GM23248 (cell line): ENCODE results near the gene TPRG1L. TPM values are rescaled to one million over a fixed set of nuclear protein-coding genes. Genes with fewer than 3 reads are reported as not detected.
A peak's percentile ranks its signal among the peaks of the same experiment; 100 is the strongest.
"Not testable (repeated sequence)": the region's sequence is repeated elsewhere in the genome, so short reads cannot be mapped to it uniquely, and the experiment has no call there.

ENCODE experiments used
- DNase-seq: peaks from one replicate; pipeline ENCODE4 v3.0.0-alpha.2; 2015
- H2AFZ ChIP-seq: fragments of 200-600 bp; sonication (generic); 2 replicates; pipeline ENCODE4 v1.6.1; 2016; ENCODE audit warnings: antibody characterized with exemption
- H3F3A ChIP-seq: fragments of 200-600 bp; sonication (generic); 2 replicates; pipeline ENCODE4 v1.6.1; 2016; ENCODE audit warnings: mild to moderate bottlenecking, antibody characterized with exemption, mixed run types; ENCODE audit not compliant: insufficient read depth
- H3K27ac ChIP-seq: fragments of 200-600 bp; sonication (generic); 2 replicates; pipeline ENCODE4 v1.5.1; 2016; ENCODE audit warnings: mild to moderate bottlenecking
- H3K27me3 ChIP-seq: fragments of 200-600 bp; sonication (generic); replicated peaks from 2 replicates; pipeline ENCODE4 v1.6.1; 2016; ENCODE audit warnings: mild to moderate bottlenecking; ENCODE audit not compliant: insufficient read depth
- H3K36me3 ChIP-seq: fragments of 200-600 bp; sonication (generic); 2 replicates; pipeline ENCODE4 v1.6.1; 2016; ENCODE audit warnings: low read depth, mild to moderate bottlenecking
- H3K4me1 ChIP-seq: fragments of 200-600 bp; sonication (generic); 2 replicates; pipeline ENCODE4 v1.6.1; 2016; ENCODE audit warnings: mild to moderate bottlenecking; ENCODE audit not compliant: insufficient read depth
- H3K4me2 ChIP-seq: fragments of 200-600 bp; sonication (generic); one replicate; pipeline ENCODE4 v1.6.1; 2016; ENCODE audit warnings: mild to moderate bottlenecking; ENCODE audit not compliant: unreplicated experiment
- H3K4me3 ChIP-seq: fragments of 200-600 bp; sonication (generic); 2 replicates; pipeline ENCODE4 v1.5.1; 2016; ENCODE audit warnings: mild to moderate bottlenecking
- H3K79me2 ChIP-seq: fragments of 200-600 bp; sonication (generic); 2 replicates; pipeline ENCODE4 v1.6.1; 2016; ENCODE audit warnings: mild to moderate bottlenecking; ENCODE audit not compliant: insufficient read depth
- H3K9ac ChIP-seq: fragments of 200-600 bp; sonication (generic); 2 replicates; pipeline ENCODE4 v1.6.1; 2016; ENCODE audit warnings: mild to moderate bottlenecking
- H3K9me2 ChIP-seq: fragments of 200-600 bp; sonication (generic); 2 replicates; pipeline ENCODE4 v1.6.1; 2016; ENCODE audit warnings: mixed run types, mild to moderate bottlenecking, moderate library complexity; ENCODE audit not compliant: insufficient read depth
- H3K9me3 ChIP-seq: fragments of 200-600 bp; sonication (generic); one replicate; pipeline ENCODE4 v1.6.1; 2017; ENCODE audit warnings: low read depth
- H4K20me1 ChIP-seq: fragments of 200-600 bp; sonication (generic); 2 replicates; pipeline ENCODE4 v1.6.0; 2016; ENCODE audit not compliant: insufficient read depth
- EZH2 ChIP-seq: fragments of 200-600 bp; sonication (generic); IDR thresholded peaks from 2 replicates; pipeline ENCODE4 v1.6.1; 2018; ENCODE audit warnings: antibody characterized with exemption, mild to moderate bottlenecking; ENCODE audit not compliant: insufficient read depth, poor library complexity, severe bottlenecking
- EZH2phosphoT487 ChIP-seq: fragments of 200-600 bp; sonication (generic); IDR thresholded peaks from 2 replicates; pipeline ENCODE4 v1.6.1; 2018; ENCODE audit warnings: antibody characterized with exemption, moderate library complexity, mild to moderate bottlenecking, low read depth; ENCODE audit not compliant: insufficient read depth
- WGBS, 2 experiments: methylation state at CpG; one replicate each; pipeline ENCODE4 v1.1.6; 2015 to 2017; ENCODE audit warnings: low lambda C conversion rate in 2 of 2, low coverage in 1 of 2; ENCODE audit errors: missing lambda C conversion rate in 2 of 2; 5-methylcytosine and 5-hydroxymethylcytosine counted together
- in situ Hi-C: fragments of 300-500 bp; cut with MboI; formaldehyde crosslinking; loops from 2 replicates; pipeline ENCODE4 v1.15.0; 2020
- polyA plus RNA-seq: library from polyadenylated mRNA; unstranded; fragments of >200 nt; fragmentation: Nextera tagmentation; extraction: Ambion mirVana; gene quantifications from 2 replicates; pipeline ENCODE4 v1.2.1, GENCODE V29; 2016
- total RNA-seq: library from RNA; depleted of rRNA; stranded (reverse); fragments of >200 nt; shearing (Covaris generic); gene quantifications from 2 replicates; pipeline ENCODE4 v1.2.3, GENCODE V29; 2014; rRNA removed

Gene TPRG1L
- total RNA-seq, result 27.6 and 30.9 TPM in 2 replicates
- 30.7 and 30.9 TPM in 2 replicates for polyA plus RNA-seq

DNA sequence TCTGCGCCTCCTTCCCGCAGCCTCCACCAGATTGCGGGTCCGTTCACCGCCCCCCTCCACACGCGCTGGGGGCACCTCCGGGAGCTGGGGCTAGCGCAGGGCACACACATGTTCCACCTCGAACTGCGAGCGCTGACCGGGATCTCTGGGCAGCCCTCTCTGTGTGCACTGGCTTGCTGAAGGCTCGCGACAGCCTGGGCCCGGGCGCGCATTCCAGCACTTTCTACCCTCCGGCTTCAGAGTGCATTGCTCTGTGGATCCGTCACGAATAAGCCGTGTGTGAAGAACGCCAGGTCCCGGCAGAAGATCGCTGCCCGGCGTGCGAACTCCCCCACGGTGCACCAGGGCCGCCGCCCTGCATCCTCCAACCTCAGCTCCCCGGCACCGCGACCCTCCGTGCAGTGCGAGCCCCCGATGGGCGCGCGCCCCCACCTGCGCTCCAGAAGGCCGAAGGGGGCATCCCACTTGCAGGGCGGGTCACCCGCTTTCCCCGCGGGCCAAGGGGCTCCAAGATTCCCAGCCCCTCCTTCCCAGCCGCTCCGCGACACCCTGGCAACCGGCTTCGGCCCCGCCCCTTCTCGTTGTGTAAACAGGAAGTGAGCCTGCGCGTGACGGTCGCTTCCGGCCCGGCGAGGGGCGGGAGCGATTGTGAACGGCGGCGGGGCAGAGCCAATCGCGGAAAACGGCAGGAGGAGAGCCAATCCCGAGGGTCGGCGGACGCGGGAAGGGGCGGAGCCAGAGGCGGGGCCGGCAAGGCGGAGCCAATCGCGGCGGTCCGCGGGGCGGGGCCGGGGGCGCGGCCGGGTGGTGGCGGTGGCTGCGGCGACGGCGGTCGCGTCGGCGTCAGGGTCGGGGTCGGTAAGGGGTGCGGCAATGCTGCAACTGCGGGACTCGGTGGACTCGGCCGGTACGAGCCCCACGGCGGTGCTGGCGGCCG, at the start of gene TPRG1L:
TPRG1L (plus strand) TSS at position 816 of the 937 bp plus-strand sequence; CDS start at position 874, 58 bp downstream.
- peak within 1 kb of the TSS; percentile 97 for H3K4me3 ChIP-seq
- peaks cover 25% of the 10 kb centered on the region for H3K79me2 ChIP-seq
- no peaks in the 10 kb centered on the region for H3F3A ChIP-seq
- TF ChIP-seq EZH2 (no peak), EZH2phosphoT487 (no peak)
- H3K4me2 ChIP-seq, result peak within 1 kb of the TSS; percentile 81
- no peaks in the 10 kb centered on the region for H3K9me2 ChIP-seq
- WGBS, 2 experiments, result 1 to 2% methylated on average over 67 to 93 of the region's 108 CpGs
- H2AFZ ChIP-seq, result peak within 1 kb of the TSS; percentile 98
- H3K9me3 ChIP-seq, result no peaks in the 10 kb centered on the region
- peak; percentile 99 for DNase-seq
- H3K27ac ChIP-seq, result peak within 1 kb of the TSS; percentile 65
- H3K4me1 ChIP-seq, result peaks cover 14% of the 10 kb centered on the region; the same call in 1 of the 2 replicates
- H3K27me3 ChIP-seq, result no peaks in the 10 kb centered on the region
- no peaks in the 10 kb centered on the region for H4K20me1 ChIP-seq
- H3K9ac ChIP-seq, result peak within 1 kb of the TSS; percentile 86
- 0 out of 2 replicates have a peak, but pooled peaks cover 4% of the 10 kb centered on the region for H3K36me3 ChIP-seq
- in situ Hi-C loops, result loop anchor here (10.0 kb wide), 1 partner anchor 140 kb away; no protein-coding TSS in a partner anchor

DNA sequence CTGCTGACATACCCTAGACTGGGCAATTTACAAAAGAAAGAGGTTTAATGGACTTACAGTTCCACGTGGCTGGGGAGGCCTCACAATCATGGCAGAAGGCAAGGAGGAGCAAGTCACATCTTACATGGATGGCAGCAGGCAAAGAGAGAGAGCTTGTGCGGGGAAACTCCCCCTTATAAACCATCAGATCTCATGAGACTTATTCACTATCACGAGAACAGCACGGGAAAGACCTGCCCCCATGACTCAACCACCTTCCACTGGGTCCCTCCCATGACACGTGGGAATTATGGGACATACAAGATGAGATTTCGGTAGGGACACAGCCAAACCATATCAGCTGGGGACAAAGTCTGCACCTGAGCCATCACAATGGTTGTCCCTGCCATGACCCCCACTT, 49.3 kb upstream of the TPRG1L start:
- H3K36me3 ChIP-seq, H3K9ac ChIP-seq, H3K4me3 ChIP-seq, H3K79me2 ChIP-seq, H3K4me1 ChIP-seq, H3K27ac ChIP-seq, in situ Hi-C loops, H2AFZ ChIP-seq, H3K9me3 ChIP-seq, H3K9me2 ChIP-seq, H4K20me1 ChIP-seq, H3F3A ChIP-seq, H3K27me3 ChIP-seq, H3K4me2 ChIP-seq, DNase-seq: not testable (repeated sequence)
- 38 to 47% methylated on average over 6 of the region's 6 CpGs for WGBS, 2 experiments

DNA sequence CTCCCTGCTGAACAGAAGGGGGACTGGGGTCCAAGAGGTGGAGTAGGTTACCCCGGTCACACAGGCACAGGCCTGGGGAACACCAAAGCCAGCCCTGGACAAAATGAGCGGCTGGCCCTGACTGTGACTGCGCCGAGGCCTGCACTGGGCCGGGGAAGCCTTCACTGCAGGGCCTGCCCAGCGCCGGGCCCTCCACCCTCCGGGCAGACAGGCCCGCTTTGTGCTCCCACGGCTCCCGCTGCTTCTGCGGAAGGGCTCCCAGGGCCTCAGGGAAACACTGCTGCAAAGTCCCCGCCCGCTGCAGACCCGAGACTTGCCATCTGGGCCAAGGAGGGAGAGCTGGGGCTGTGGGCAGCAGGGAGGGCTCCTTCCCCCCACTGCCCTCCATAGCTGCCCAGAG, 48.8 kb upstream of the TPRG1L start:
- no peak for DNase-seq
- 70 to 80% methylated on average over 15 of the region's 15 CpGs for WGBS, 2 experiments
- H3K9ac ChIP-seq, result no peak overlapping the region
- no peaks in the 10 kb centered on the region for H4K20me1 ChIP-seq
- no peak overlapping the region for H3K27ac ChIP-seq
- no peak overlapping the region for H3K4me2 ChIP-seq
- no peak for TF ChIP-seq EZH2
- TF ChIP-seq EZH2phosphoT487, result no peak
- H2AFZ ChIP-seq, result no peak overlapping the region
- H3K4me3 ChIP-seq, result no peak overlapping the region
- H3K36me3 ChIP-seq, result no peaks in the 10 kb centered on the region
- H3K4me1 ChIP-seq, result no peaks in the 10 kb centered on the region
- H3K79me2 ChIP-seq, result no peaks in the 10 kb centered on the region
- no peaks in the 10 kb centered on the region for H3F3A ChIP-seq
- no peaks in the 10 kb centered on the region for H3K9me2 ChIP-seq
- in situ Hi-C loops, result no loop called here
- no peaks in the 10 kb centered on the region for H3K9me3 ChIP-seq
- H3K27me3 ChIP-seq, result no peaks in the 10 kb centered on the region

DNA sequence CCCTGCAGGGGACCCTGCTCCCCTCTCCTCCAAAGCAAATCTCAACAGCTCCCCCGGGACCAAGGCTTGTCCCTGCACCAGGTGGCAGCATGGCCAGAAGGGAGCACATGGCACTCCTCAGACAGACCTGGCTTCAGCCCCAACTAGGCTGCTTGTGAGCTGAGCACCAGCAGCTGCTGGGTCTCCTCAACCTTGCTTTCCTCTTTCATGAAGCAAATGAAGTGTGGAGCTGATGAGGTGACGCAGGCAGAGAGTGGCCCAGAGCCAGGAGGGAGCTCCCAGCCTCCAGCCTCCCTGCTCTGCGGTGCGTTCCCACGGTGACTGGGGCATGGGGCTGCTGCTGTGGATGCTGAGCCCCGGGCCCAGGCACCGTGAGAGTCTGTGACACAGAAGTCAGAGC, 47.5 kb upstream of the TPRG1L start:
- H3K27me3 ChIP-seq, result no peaks in the 10 kb centered on the region
- no peak for TF ChIP-seq EZH2phosphoT487
- TF ChIP-seq EZH2, result no peak
- H3K79me2 ChIP-seq, result no peaks in the 10 kb centered on the region
- no peak overlapping the region for H3K4me2 ChIP-seq
- no peak overlapping the region for H3K9ac ChIP-seq
- 38 to 40% methylated on average over 7 of the region's 7 CpGs for WGBS, 2 experiments
- H3K27ac ChIP-seq, result no peak overlapping the region
- H3K4me1 ChIP-seq, result no peaks in the 10 kb centered on the region
- no peaks in the 10 kb centered on the region for H3K9me3 ChIP-seq
- no peak overlapping the region for H2AFZ ChIP-seq
- no peaks in the 10 kb centered on the region for H3K36me3 ChIP-seq
- DNase-seq, result peak; percentile 22
- H3K9me2 ChIP-seq, result no peaks in the 10 kb centered on the region
- no peaks in the 10 kb centered on the region for H3F3A ChIP-seq
- H4K20me1 ChIP-seq, result no peaks in the 10 kb centered on the region
- H3K4me3 ChIP-seq, result no peak overlapping the region
- in situ Hi-C loops, result no loop called here
